Sciatic nerve (tissue), 2 donors: Measurements from ENCODE around the gene LNX1. TPM values are rescaled to one million over a fixed set of nuclear protein-coding genes. Genes with fewer than 3 reads are reported as not detected.

Experiments
- ATAC-seq: fragments of 200-7000 bp; cut with Tn5 transposase; one replicate; pipeline ENCODE4 v1.9.1; 2020; ENCODE audit warnings: mild to moderate bottlenecking, moderate library complexity
- DNase-seq: peaks from one replicate; pipeline ENCODE4 v3.0.0-alpha.2; 2020; ENCODE audit warnings: low spot score
- intact Hi-C: fragments of 100-400 bp; cut with DNase I; formaldehyde crosslinking; loops from one replicate; pipeline ENCODE4 v1.14.2; 2022
- total RNA-seq: library from RNA; stranded (reverse); fragmentation: NEBNext Ultra II Directional; extraction: Animal tissue kit (Norgen Biotek cat#: 25700); gene quantifications from one replicate; pipeline ENCODE4 v1.2.1, GENCODE V29; 2021
- donor health status: DM: no; HTN: no; CAD: no.
- donor health status: DM: no; HTN: no; CAD: no.

The LNX1 gene
- total RNA-seq, 1 donor from 2014 or later = 7.9 TPM

GRCh38 chr4:53602390-53602789, 11.1 kb upstream of the LNX1 start:
- intact Hi-C loops = no loop called here
- ATAC-seq (no peak), DNase-seq (no peak)

- intact Hi-C loops = no loop called here
Measured at GRCh38 chr4:53601251-53601764, 10.0 kb upstream of the LNX1 start.

GRCh38 chr4:53599632-53600031, 8.3 kb upstream of the LNX1 start:
- DNase-seq (no peak), ATAC-seq (no peak)
- intact Hi-C loops = no loop called here

More at GRCh38 chr4:53601251-53601764, 10.0 kb upstream of the LNX1 start:
- ATAC-seq (peak; percentile 82), DNase-seq (peak; percentile 58)

GRCh38 chr4:53598901-53599300, 7.6 kb upstream of the LNX1 start:
- DNase-seq (no peak), ATAC-seq (no peak)
- intact Hi-C loops = no loop called here

- ATAC-seq (no peak), DNase-seq (no peak)
- intact Hi-C loops = no loop called here
Measured at GRCh38 chr4:53598483-53598882, 7.2 kb upstream of the LNX1 start.

GRCh38 chr4:53596901-53597300, 5.6 kb upstream of the LNX1 start:
- no peak for ATAC-seq
- intact Hi-C loops = no loop called here
- DNase-seq = no peak

- DNase-seq = no peak
- intact Hi-C loops = no loop called here
- ATAC-seq = no peak
Measured at GRCh38 chr4:53595834-53596233, 4.5 kb upstream of the LNX1 start.

- ATAC-seq = no peak
- intact Hi-C loops = no loop called here
Measured at GRCh38 chr4:53595204-53595603, 3.9 kb upstream of the LNX1 start.

GRCh38 chr4:53593765-53594164, 2.5 kb upstream of the LNX1 start:
- DNase-seq (no peak), ATAC-seq (no peak)
- intact Hi-C loops = no loop called here

More at GRCh38 chr4:53595204-53595603, 3.9 kb upstream of the LNX1 start:
- DNase-seq = no peak

GRCh38 chr4:53592686-53593501, 1.6 kb upstream of the LNX1 start:
- DNase-seq = no peak
- ATAC-seq = peak; percentile 83
- intact Hi-C loops = no loop called here

GRCh38 chr4:53592122-53592521, 836 bp upstream of the LNX1 start:
- DNase-seq (no peak), ATAC-seq (no peak)
- intact Hi-C loops = no loop called here

GRCh38 chr4:53590187-53590586, 1.1 kb downstream of the LNX1 start:
- no peak for DNase-seq
- intact Hi-C loops = no loop called here
- ATAC-seq = no peak

GRCh38 chr4:53589511-53589910, 1.8 kb downstream of the LNX1 start:
- no peak for ATAC-seq
- no peak for DNase-seq
- intact Hi-C loops = loop anchor here (10.0 kb wide), 1 partner anchor 1025 kb away; no protein-coding TSS in a partner anchor

- ATAC-seq (no peak), DNase-seq (no peak)
- intact Hi-C loops = loop anchor here (10.0 kb wide), 1 partner anchor 1022 kb away; no protein-coding TSS in a partner anchor
Measured at GRCh38 chr4:53587135-53587534, 4.2 kb downstream of the LNX1 start.

- intact Hi-C loops = loop anchor here (10.0 kb wide), 1 partner anchor 1021 kb away; no protein-coding TSS in a partner anchor
- DNase-seq = no peak
- no peak for ATAC-seq
Measured at GRCh38 chr4:53586121-53586816, 5.0 kb downstream of the LNX1 start.

GRCh38 chr4:53584658-53585057, 6.6 kb downstream of the LNX1 start:
- DNase-seq (no peak), ATAC-seq (no peak)
- intact Hi-C loops = loop anchor here (10.0 kb wide), 1 partner anchor 1020 kb away; no protein-coding TSS in a partner anchor

- intact Hi-C loops = loop anchor here (10.0 kb wide), 1 partner anchor 1019 kb away; no protein-coding TSS in a partner anchor
- DNase-seq (no peak), ATAC-seq (peak; percentile 88)
Measured at GRCh38 chr4:53583513-53583912, 7.8 kb downstream of the LNX1 start.

GRCh38 chr4:53582194-53582593, 9.1 kb downstream of the LNX1 start:
- intact Hi-C loops = loop anchor here (10.0 kb wide), 1 partner anchor 1017 kb away; no protein-coding TSS in a partner anchor
- DNase-seq (no peak), ATAC-seq (no peak)

GRCh38 chr4:53580274-53580673, 11.0 kb downstream of the LNX1 start:
- ATAC-seq = no peak
- intact Hi-C loops = loop anchor here (10.0 kb wide), 1 partner anchor 1015 kb away; no protein-coding TSS in a partner anchor
- DNase-seq = no peak

GRCh38 chr4:53579826-53580225, 11.5 kb downstream of the LNX1 start:
- DNase-seq = no peak
- ATAC-seq = no peak
- intact Hi-C loops = loop anchor here (10.0 kb wide), 1 partner anchor 1015 kb away; no protein-coding TSS in a partner anchor
